MM.1S (cell line): ENCODE measurements around the gene C12orf75.
"Not testable (repeated sequence)": the region's sequence is repeated elsewhere in the genome, so short reads cannot be mapped to it uniquely, and the experiment has no call there.

Experiments
- DNase-seq: peaks from one replicate; pipeline ENCODE4 v3.0.0-alpha.2; 2015
- H2AFZ ChIP-seq: fragments of 300-600 bp; sonication (generic); 2 replicates; pipeline ENCODE4 v1.6.0; 2016; ENCODE audit warnings: antibody characterized with exemption, low read length
- H3F3A ChIP-seq: fragments of 300-600 bp; sonication (generic); 2 replicates; pipeline ENCODE4 v1.6.1; 2016; ENCODE audit warnings: mild to moderate bottlenecking, antibody characterized with exemption, low read length, moderate library complexity, mixed read lengths; ENCODE audit not compliant: insufficient read depth
- H3K27ac ChIP-seq: fragments of 300-600 bp; sonication (generic); 2 replicates; pipeline ENCODE4 v1.5.1; 2016; ENCODE audit warnings: mild to moderate bottlenecking, low read length
- H3K27me3 ChIP-seq: fragments of 300-600 bp; sonication (generic); replicated peaks from 2 replicates; pipeline ENCODE4 v1.6.0; 2016; ENCODE audit warnings: low read length; ENCODE audit not compliant: insufficient read depth
- H3K36me3 ChIP-seq: fragments of 300-600 bp; sonication (generic); replicated peaks from 2 replicates; pipeline ENCODE4 v1.6.1; 2016; ENCODE audit warnings: mild to moderate bottlenecking, low read length, mixed read lengths; ENCODE audit not compliant: insufficient read depth
- H3K4me1 ChIP-seq: fragments of 300-600 bp; sonication (generic); 2 replicates; pipeline ENCODE4 v1.6.1; 2016; ENCODE audit warnings: low read length, mixed read lengths
- H3K4me2 ChIP-seq: fragments of 300-600 bp; sonication (generic); 2 replicates; pipeline ENCODE4 v1.6.0; 2016; ENCODE audit warnings: low read depth, low read length
- H3K4me3 ChIP-seq: fragments of 300-600 bp; sonication (generic); 2 replicates; pipeline ENCODE4 v1.5.1; 2016; ENCODE audit warnings: low read length, mixed read lengths
- H3K79me2 ChIP-seq: fragments of 300-600 bp; sonication (generic); 2 replicates; pipeline ENCODE4 v1.6.1; 2016; ENCODE audit warnings: mixed run types, low read length, mixed read lengths
- H3K9ac ChIP-seq: fragments of 300-600 bp; sonication (generic); 2 replicates; pipeline ENCODE4 v1.6.1; 2016; ENCODE audit warnings: low read length, mixed read lengths
- H3K9me2 ChIP-seq: fragments of 300-600 bp; sonication (generic); replicated peaks from 2 replicates; pipeline ENCODE4 v1.6.1; 2016; ENCODE audit warnings: mild to moderate bottlenecking, low read length, mixed read lengths; ENCODE audit not compliant: insufficient read depth
- H3K9me3 ChIP-seq: fragments of 300-600 bp; sonication (generic); replicated peaks from 2 replicates; pipeline ENCODE4 v1.6.1; 2016; ENCODE audit warnings: mild to moderate bottlenecking, low read length, mixed read lengths; ENCODE audit not compliant: insufficient read depth
- H4K20me1 ChIP-seq: fragments of 300-600 bp; sonication (generic); 2 replicates; pipeline ENCODE4 v1.6.1; 2016; ENCODE audit warnings: mild to moderate bottlenecking, low read length, moderate library complexity, mixed read lengths; ENCODE audit not compliant: insufficient read depth
- CTCF ChIP-seq: fragments of 300-600 bp; sonication (generic); IDR thresholded peaks from 2 replicates; pipeline ENCODE4 v1.5.1; 2016; ENCODE audit warnings: antibody characterized with exemption, low read length, mixed read lengths
- EZH2 ChIP-seq: fragments of 300-600 bp; sonication (generic); optimal IDR thresholded peaks from 2 replicates; pipeline ENCODE3; 2017; ENCODE audit warnings: low read depth, mild to moderate bottlenecking, antibody characterized with exemption, low read length, mixed read lengths
- EZH2phosphoT487 ChIP-seq: fragments of 300-600 bp; sonication (generic); IDR thresholded peaks from 2 replicates; pipeline ENCODE4 v1.6.1; 2018; ENCODE audit warnings: antibody characterized with exemption, low read length

The C12orf75 gene

GRCh38 chr12:105337391-105337790, 6.9 kb downstream of the C12orf75 start:
- TF ChIP-seq CTCF (no peak), EZH2phosphoT487 (no peak), EZH2 (no peak)
- Histone ChIP-seq H3K27me3 (no peaks in the 10 kb centered on the region), H3K79me2 (peaks cover 74% of the 10 kb centered on the region), H3K9me2 (no peaks in the 10 kb centered on the region), H3F3A (no peaks in the 10 kb centered on the region), H2AFZ (no peak overlapping the region), H3K4me1 (no peaks in the 10 kb centered on the region), H3K4me2 (no peak overlapping the region), H4K20me1 (no peaks in the 10 kb centered on the region), H3K9me3 (no peaks in the 10 kb centered on the region), H3K4me3 (no peak overlapping the region), H3K27ac (no peak overlapping the region), H3K36me3 (peaks cover 5% of the 10 kb centered on the region; the same call in 1 of the 2 replicates), H3K9ac (no peak overlapping the region)
- no peak for DNase-seq

GRCh38 chr12:105338966-105339365, 8.5 kb downstream of the C12orf75 start:
- no peaks in the 10 kb centered on the region for H3K9me2 ChIP-seq
- H2AFZ ChIP-seq: no peak overlapping the region
- peaks cover 5% of the 10 kb centered on the region; the same call in 1 of the 2 replicates for H3K36me3 ChIP-seq
- H3K4me3 ChIP-seq: no peak overlapping the region
- H3K27ac ChIP-seq: no peak overlapping the region
- no peak overlapping the region for H3K4me2 ChIP-seq
- H3K79me2 ChIP-seq: peaks cover 64% of the 10 kb centered on the region
- no peaks in the 10 kb centered on the region for H3K9me3 ChIP-seq
- no peaks in the 10 kb centered on the region for H4K20me1 ChIP-seq
- H3K9ac ChIP-seq: no peak overlapping the region
- no peaks in the 10 kb centered on the region for H3K4me1 ChIP-seq
- H3K27me3 ChIP-seq: no peaks in the 10 kb centered on the region
- no peak for DNase-seq
- TF ChIP-seq CTCF (no peak), EZH2phosphoT487 (no peak), EZH2 (no peak)
- no peaks in the 10 kb centered on the region for H3F3A ChIP-seq

- Histone ChIP-seq H3K9me3 (no peaks in the 10 kb centered on the region), H3K4me3 (no peak overlapping the region), H3F3A (no peaks in the 10 kb centered on the region), H3K9me2 (no peaks in the 10 kb centered on the region), H3K79me2 (peaks cover 46% of the 10 kb centered on the region), H3K4me2 (no peak overlapping the region), H2AFZ (no peak overlapping the region), H4K20me1 (no peaks in the 10 kb centered on the region), H3K4me1 (no peaks in the 10 kb centered on the region), H3K27ac (no peak overlapping the region), H3K36me3 (peaks cover 5% of the 10 kb centered on the region; the same call in 1 of the 2 replicates), H3K9ac (no peak overlapping the region), H3K27me3 (no peaks in the 10 kb centered on the region)
- TF ChIP-seq CTCF (no peak), EZH2phosphoT487 (no peak), EZH2 (no peak)
- DNase-seq: no peak
Measured at GRCh38 chr12:105341010-105341409, 10.5 kb downstream of the C12orf75 start.

GRCh38 chr12:105341620-105342019, 11.1 kb downstream of the C12orf75 start:
- H3K27ac ChIP-seq, H2AFZ ChIP-seq, H3K9ac ChIP-seq, H4K20me1 ChIP-seq, H3K9me2 ChIP-seq, H3K36me3 ChIP-seq, H3K27me3 ChIP-seq, H3K4me1 ChIP-seq, H3K9me3 ChIP-seq, H3F3A ChIP-seq, H3K4me3 ChIP-seq, H3K4me2 ChIP-seq, DNase-seq: not testable (repeated sequence)
- H3K79me2 ChIP-seq: peaks cover 40% of the 10 kb centered on the region
